ENCODE data around the gene UNC5C. TPM values are rescaled to one million over a fixed set of nuclear protein-coding genes. Genes with fewer than 3 reads are reported as not detected.
"Not testable (repeated sequence)": the region's sequence is repeated elsewhere in the genome, so short reads cannot be mapped to it uniquely, and the experiment has no call there.

UNC5C gene
- total RNA-seq, 1 donor from 2014 or later: 0.35 TPM

DNA sequence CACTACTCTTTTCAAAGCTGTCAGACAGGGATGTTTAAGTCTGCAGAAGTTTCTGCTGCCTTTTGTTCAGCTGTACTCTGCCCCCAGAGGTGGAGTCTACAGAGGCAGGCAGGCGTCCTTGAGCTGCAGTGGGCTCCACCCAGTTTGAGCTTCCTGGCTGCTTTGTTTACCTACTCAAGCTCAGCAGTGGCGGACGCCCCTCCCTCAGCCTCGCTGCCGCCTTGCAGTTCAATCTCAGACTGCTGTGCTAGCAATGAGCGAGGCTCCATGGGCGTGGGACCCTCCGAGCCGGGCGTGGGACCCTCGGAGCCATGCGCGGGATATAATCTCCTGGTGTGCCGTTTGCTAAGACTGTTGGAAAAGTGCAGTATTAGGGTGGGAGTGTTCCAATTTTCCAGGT, 409.3 kb downstream of the UNC5C start:
- not testable (repeated sequence) for DNase-seq (ENCODE audit: low spot score)

DNA sequence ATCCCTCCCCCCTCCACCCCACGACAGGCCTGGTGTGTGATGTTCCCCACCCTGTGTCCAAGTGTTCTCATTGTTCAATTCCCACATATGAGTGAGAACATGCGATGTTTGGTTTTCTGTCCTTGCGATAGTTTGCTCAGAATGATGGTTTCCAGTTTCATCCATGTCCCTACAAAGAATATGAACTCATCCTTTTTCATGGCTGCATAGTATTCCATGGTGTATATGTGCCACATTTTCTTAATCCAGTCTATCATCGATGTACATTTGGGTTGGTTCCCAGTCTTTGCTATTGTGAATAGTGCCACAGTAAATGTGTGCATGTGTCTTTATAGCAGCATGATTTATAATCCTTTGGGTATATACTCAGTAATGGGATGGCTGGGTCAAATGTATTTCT, 414.8 kb downstream of the UNC5C start:
- DNase-seq (ENCODE audit: low spot score): not testable (repeated sequence)

DNA sequence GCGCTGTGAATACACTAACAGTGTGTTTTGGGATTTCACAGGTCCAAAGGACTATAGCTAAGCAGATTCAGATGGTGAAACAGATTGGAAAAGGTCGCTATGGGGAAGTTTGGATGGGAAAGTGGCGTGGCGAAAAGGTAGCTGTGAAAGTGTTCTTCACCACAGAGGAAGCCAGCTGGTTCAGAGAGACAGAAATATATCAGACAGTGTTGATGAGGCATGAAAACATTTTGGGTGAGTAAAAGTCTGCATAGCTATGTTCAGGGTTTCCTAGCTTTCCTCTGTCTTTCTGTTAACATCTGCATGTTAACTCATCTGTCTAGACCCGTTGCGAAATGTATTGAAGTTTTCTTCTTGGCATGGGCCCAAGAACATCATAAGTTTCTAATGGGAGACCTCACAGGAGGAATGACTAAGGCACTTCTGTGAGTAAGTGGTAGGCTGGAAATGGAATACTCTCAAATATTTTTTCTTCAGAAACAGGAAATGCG, 418.9 kb downstream of the UNC5C start:
- no peak for DNase-seq (ENCODE audit: low spot score)

DNA sequence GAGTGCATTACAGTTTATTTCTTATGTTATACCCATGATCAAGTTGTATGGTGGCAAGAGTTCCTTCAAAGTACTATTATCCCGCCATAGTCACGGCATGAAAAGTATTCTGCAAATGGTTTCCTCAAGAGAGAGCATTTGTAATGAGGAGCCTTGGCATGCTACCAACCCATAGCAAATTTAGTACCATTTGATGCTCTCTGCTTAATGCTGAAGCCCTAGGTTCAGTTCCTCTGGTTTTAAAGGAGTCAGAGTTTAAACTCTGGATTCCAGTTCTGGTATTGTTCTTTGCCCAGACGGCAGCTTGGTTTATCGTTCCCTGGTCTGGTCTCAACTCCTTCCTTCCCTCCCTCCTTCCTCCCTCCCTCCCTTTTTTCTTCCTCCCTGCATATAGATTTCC, 419.7 kb downstream of the UNC5C start:
- DNase-seq (ENCODE audit: low spot score): no peak

DNA sequence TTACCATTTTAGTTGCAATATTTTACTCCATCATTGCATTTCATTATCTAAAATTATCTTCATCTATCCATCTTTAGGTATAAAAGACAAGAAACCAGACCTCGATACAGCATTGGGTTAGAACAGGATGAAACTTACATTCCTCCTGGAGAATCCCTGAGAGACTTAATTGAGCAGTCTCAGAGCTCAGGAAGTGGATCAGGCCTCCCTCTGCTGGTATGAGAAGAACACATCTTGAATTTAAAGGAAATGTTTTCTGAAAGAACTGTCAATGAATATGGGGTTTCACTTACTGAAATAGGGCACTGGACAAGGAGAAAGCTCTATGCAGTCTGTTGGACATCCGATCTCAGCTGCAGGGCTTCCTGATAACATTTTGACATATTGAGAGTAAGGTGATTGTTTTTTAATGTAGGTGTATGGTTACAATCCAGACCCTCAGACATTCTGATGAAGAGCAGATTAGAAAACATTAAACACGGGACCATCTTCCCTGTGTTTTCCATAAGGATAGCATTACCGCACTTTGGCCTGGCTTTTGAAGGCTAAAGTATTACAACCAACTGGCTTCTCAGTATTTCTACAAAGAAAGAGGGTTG, 423.8 kb downstream of the UNC5C start:
- DNase-seq (ENCODE audit: low spot score): no peak

DNA sequence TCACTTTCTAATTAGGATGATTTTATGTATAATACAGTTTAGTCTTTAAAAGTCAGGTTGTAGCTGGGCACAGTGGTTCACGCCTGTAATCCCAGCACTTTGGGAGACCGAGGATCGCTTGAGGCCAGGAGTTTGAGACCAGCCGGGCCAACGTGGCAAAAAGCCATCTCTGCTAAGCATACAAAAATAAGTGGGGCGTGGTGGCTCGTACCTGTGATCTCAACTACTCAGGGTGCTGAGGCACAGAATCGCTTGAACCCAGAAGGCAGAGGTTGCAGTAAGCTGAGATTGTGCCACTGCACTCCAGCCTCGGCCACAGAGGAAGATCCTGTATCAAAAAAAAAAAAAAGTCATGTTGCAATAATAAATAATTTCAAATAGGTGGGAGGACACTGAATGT, 426.8 kb downstream of the UNC5C start:
- no peak for DNase-seq (ENCODE audit: low spot score)

DNA sequence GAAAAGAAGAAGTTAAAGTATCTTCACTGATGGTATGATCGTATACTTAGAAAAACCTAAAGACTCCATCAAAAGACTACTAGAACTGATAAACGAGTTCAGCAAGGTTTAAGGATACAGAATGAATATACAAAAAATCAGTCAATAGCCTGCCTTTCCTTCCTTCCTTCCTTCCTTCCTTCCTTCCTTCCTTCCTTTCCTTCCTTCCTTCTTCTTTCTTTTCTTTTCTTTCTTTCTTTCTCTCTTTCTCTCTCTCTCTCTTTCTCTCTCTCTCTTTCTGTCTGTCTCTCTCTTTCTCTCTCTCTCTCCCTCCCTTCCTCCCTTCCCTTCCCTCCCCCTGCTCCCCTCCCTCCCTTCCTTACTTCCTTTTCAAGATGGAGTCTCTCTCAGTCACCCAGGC, 428.3 kb downstream of the UNC5C start:
- no peak for DNase-seq (ENCODE audit: low spot score)

DNA sequence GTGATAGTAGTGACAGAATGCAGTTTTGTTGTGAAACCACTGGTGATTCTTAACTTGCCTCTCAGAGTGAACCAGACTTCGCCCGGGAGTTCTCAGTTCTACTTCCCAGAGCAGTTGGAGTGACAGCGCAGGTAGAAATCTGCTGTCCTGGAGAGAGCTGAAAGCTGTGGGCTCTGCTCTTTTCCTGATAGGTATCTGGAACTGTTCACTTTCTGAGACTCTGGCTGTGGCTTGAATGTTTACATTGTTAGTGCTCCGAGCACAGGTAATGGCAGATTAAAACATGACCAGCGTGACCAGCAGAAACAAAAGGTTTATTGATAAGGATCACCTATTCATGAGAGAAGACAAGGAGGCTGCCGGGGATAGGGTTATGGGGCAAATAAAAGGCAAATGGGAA, 430.3 kb downstream of the UNC5C start:
- no peak for DNase-seq (ENCODE audit: low spot score)

DNA sequence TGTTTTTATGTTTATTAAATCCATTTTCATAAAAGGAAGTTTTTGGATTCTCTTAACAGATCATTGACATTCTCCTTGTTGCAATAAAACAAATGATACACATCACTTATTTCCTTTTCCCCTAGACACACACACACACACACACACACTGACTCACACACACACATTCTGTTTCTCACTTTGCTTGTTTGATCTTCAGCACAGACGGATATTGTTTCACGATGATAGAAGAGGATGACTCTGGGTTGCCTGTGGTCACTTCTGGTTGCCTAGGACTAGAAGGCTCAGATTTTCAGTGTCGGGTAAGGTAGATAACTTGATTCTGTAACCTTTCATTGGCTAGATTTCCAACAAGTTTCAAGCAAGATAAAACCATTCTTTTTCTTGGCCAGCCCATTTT, 434.3 kb downstream of the UNC5C start:
- DNase-seq (ENCODE audit: low spot score): no peak
